ENCODE results near the gene PPM1H. TPM values are rescaled to one million over a fixed set of nuclear protein-coding genes. Genes with fewer than 3 reads are reported as not detected.

PPM1H gene
- total and polyA plus RNA-seq, 11 donors = 1.3 to 9.6 (median 4.9) TPM

DNA sequence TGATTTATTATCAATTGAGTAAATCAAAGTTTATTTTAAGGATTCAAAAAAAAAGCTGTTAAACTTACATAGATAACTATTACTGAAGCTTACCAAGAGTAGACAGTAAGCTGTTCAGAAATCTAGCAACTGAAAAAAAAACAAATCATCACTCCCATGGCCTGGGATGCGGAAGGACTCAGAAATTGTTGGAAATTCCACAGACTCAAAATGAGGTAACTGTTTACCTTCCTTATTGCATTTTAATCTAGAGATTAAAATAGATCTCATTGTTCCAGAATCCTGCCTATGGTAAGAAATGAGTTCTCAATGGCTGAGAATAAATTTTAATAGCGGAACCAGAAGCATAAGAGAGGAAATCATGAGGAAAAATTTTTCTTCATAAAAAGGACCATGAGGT is 87.2 kb downstream of the PPM1H start:
- H3K36me3 ChIP-seq = no peaks in the 10 kb centered on the region
- H3K4me1 ChIP-seq = peaks cover 0 to 45% (median 22%) of the 10 kb centered on the region in 12 donors
- intact Hi-C loops (cut with DNase I) = no loop called here
- no peak overlapping the region for H3K4me3 ChIP-seq
- WGBS, 4 donors = 56 to 77% (median 69%) methylated on average over 2 of the region's 2 CpGs
- DNase-seq (no peak), ATAC-seq (peak in 1 of 4 donors; percentile 73)
- no peaks in the 10 kb centered on the region for H3K27me3 ChIP-seq
- peak overlapping the region in 8 of 12 donors; percentile 6 to 49 (median 27) for H3K27ac ChIP-seq
- no peaks in the 10 kb centered on the region for H3K9me3 ChIP-seq
- no peak for TF ChIP-seq POLR2A (IDR thresholded peaks at IDR 0.05)
- TF ChIP-seq, protein P1, sequence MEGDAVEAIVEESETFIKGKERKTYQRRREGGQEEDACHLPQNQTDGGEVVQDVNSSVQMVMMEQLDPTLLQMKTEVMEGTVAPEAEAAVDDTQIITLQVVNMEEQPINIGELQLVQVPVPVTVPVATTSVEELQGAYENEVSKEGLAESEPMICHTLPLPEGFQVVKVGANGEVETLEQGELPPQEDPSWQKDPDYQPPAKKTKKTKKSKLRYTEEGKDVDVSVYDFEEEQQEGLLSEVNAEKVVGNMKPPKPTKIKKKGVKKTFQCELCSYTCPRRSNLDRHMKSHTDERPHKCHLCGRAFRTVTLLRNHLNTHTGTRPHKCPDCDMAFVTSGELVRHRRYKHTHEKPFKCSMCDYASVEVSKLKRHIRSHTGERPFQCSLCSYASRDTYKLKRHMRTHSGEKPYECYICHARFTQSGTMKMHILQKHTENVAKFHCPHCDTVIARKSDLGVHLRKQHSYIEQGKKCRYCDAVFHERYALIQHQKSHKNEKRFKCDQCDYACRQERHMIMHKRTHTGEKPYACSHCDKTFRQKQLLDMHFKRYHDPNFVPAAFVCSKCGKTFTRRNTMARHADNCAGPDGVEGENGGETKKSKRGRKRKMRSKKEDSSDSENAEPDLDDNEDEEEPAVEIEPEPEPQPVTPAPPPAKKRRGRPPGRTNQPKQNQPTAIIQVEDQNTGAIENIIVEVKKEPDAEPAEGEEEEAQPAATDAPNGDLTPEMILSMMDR (IDR thresholded peaks at IDR 0.05) = no peak

DNA sequence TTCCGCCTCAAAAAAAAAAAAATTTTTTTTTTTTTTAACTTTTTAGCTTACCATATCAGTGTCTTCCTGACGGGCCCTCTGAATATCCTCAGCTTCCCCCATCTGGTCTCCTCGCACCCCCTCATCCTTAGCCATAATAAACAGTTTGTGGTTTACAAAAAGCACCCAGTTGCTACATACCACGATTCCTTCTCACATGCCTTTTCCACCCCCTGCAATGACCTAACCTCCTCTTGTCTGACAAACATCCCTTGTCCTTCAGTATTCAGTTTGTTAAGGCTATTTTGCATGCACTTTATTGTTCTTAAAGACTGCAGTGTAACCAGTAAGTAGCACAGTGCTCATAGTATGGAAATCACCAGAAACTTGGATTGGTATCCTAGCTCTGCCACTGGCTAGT is 88.5 kb downstream of the PPM1H start:
- ATAC-seq (no peak), DNase-seq (no peak)
- intact Hi-C loops (cut with DNase I) = no loop called here
- peaks cover 0 to 53% (median 27%) of the 10 kb centered on the region in 12 donors for H3K4me1 ChIP-seq
- TF ChIP-seq, protein P1 (IDR thresholded peaks at IDR 0.05) = no peak
- no peak for TF ChIP-seq POLR2A (IDR thresholded peaks at IDR 0.05)
- no peaks in the 10 kb centered on the region for H3K36me3 ChIP-seq
- 57 to 77% (median 75%) methylated on average over 4 of the region's 4 CpGs for WGBS, 4 donors
- H3K27ac ChIP-seq = peak overlapping the region in 3 of 12 donors; percentile 6 to 49 (median 28)
- no peaks in the 10 kb centered on the region for H3K27me3 ChIP-seq
- H3K9me3 ChIP-seq = no peaks in the 10 kb centered on the region
- H3K4me3 ChIP-seq = no peak overlapping the region

DNA sequence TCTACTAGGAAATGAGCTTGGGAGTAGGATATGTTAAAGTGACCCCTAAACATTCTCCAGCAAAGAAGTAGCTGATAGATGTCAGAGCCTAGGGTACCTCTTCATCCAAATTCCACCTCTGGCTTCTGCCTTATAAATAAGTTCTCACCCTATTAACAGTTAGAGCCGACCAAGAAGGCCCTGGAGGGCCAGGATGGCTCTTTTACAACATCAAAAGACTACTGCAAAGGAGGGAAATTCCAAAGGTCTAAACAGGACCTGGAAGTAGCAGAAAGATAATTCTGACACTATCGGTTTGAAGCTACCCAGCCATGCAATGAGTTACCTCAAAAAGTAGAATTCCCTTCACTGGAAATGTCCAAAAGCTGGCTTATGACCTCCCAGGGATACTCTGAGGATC is 90.0 kb downstream of the PPM1H start:
- intact Hi-C loops (cut with DNase I) = no loop called here
- WGBS, 4 donors = 47 to 64% (median 56%) methylated on average over 2 of the region's 2 CpGs
- no peak for TF ChIP-seq POLR2A (IDR thresholded peaks at IDR 0.05)
- TF ChIP-seq, protein P1 (IDR thresholded peaks at IDR 0.05) = no peak
- Histone ChIP-seq H3K27me3 (no peaks in the 10 kb centered on the region), H3K27ac (no peak overlapping the region), H3K4me3 (no peak overlapping the region), H3K9me3 (no peaks in the 10 kb centered on the region), H3K36me3 (no peaks in the 10 kb centered on the region), H3K4me1 (peaks cover 0 to 53% (median 28%) of the 10 kb centered on the region in 12 donors)
- DNase-seq (no peak), ATAC-seq (no peak)

DNA sequence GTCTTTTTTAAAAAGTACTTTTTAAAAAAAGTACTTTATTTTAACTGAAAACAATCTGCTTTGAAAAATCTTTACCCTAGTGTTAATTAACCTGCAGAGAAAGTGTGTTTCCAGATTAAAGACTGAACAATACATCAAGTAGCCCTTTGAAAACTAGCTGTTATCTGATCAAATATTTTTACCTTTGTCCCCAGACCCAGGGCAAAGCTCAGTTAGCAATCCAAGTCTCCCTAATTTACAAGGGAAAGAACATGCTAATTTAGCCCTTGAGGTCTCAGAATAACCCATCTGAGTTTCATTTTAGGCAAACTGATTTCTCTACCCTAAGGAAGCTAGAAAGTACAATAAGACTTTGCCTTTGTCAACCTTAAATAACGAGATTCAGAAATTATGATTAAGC is 91.2 kb downstream of the PPM1H start:
- Histone ChIP-seq H3K4me3 (no peak overlapping the region), H3K4me1 (peaks cover 0 to 42% (median 23%) of the 10 kb centered on the region in 12 donors), H3K27me3 (no peaks in the 10 kb centered on the region), H3K27ac (no peak overlapping the region), H3K9me3 (no peaks in the 10 kb centered on the region), H3K36me3 (no peaks in the 10 kb centered on the region)
- ATAC-seq (no peak), DNase-seq (no peak)
- intact Hi-C loops (cut with DNase I) = no loop called here
- WGBS, 4 donors = 35 to 63% (median 47%) methylated on average over 1 of the region's 1 CpG
- TF ChIP-seq, protein P1 (IDR thresholded peaks at IDR 0.05) = no peak
- no peak for TF ChIP-seq POLR2A (IDR thresholded peaks at IDR 0.05)

All from heart left ventricle (tissue), 16 donors.